HepG2 (cell line): Measurements from ENCODE around the gene WHAMM. TPM values are rescaled to one million over a fixed set of nuclear protein-coding genes. Genes with fewer than 3 reads are reported as not detected.

ENCODE experiments used
- GPN1 ChIP-seq: sonication (generic); formaldehyde crosslinking; IDR thresholded peaks from 2 replicates; pipeline ENCODE4 v1.5.1; 2020; ENCODE audit warnings: missing genetic modification reagents, borderline replicate concordance
- KDM1A ChIP-seq: IDR thresholded peaks from 2 replicates; pipeline ENCODE4 v1.6.1; 2016; ENCODE audit warnings: missing compliant biosample characterization
- KLF6 ChIP-seq: IDR thresholded peaks from 2 replicates; pipeline ENCODE4 v1.8.0; 2016; ENCODE audit warnings: missing biosample characterization, missing genetic modification reagents
- SNAI1 ChIP-seq: sonication (generic); formaldehyde crosslinking; IDR thresholded peaks from 2 replicates; pipeline ENCODE4 v1.5.0; 2020; ENCODE audit warnings: mild to moderate bottlenecking, missing genetic modification reagents, borderline replicate concordance
- SOX5 ChIP-seq: IDR thresholded peaks from 2 replicates; pipeline ENCODE4 v1.6.1; 2016; ENCODE audit warnings: borderline replicate concordance
- TP53 ChIP-seq: sonication (generic); formaldehyde crosslinking; conservative IDR thresholded peaks from 2 replicates; pipeline ENCODE4 v1.4.0; 2020; ENCODE audit warnings: missing genetic modification reagents
- ZNF235 ChIP-seq: sonication (generic); formaldehyde crosslinking; IDR thresholded peaks from 2 replicates; pipeline ENCODE4 v1.8.1; 2023; ENCODE audit warnings: mild to moderate bottlenecking, missing genetic modification reagents, borderline replicate concordance
- ZNF530 ChIP-seq: sonication (generic); formaldehyde crosslinking; IDR thresholded peaks from 2 replicates; pipeline ENCODE4 v1.5.0; 2020; ENCODE audit warnings: low read depth, mild to moderate bottlenecking, missing genetic modification reagents
- ZNF672 ChIP-seq: sonication (generic); formaldehyde crosslinking; IDR thresholded peaks from 2 replicates; pipeline ENCODE4 v1.8.1; 2022; ENCODE audit warnings: missing genetic modification reagents
- polyA plus RNA-seq, 8 experiments: library from polyadenylated mRNA; depleted of rRNA in 3 of 8; stranded (reverse) in 7 of 8; unstranded in 1 of 8; fragments of >200 nt; fragmentation: Illumina TruSeq in 4 of 8; extraction: Trizol in 4 of 8; gene quantifications; 2 replicates each; pipeline versions ENCODE4 v1.2.1 to v1.2.3, GENCODE V29; 2011 to 2016; ENCODE audit warnings: low read depth in 4 of 8, missing spikeins in 1 of 8, mixed read lengths in 1 of 8; ENCODE audit not compliant: insufficient read depth in 1 of 8
- total RNA-seq, 5 experiments: library from RNA; depleted of rRNA; stranded (reverse); fragments of >200 nt; fragmentation: Illumina TruSeq; extraction: Trizol; gene quantifications; 2 replicates each; pipeline ENCODE4 v1.2.3, GENCODE V29; 2016; ENCODE audit warnings: low read depth in 1 of 5
- TF ChIP-seq, protein P1 (sequence below): sonication (generic); formaldehyde crosslinking; IDR thresholded peaks from 2 replicates; pipeline ENCODE4 v1.9.0; 2022; ENCODE audit warnings: low read depth, missing genetic modification reagents
- TF ChIP-seq, protein P2 (sequence below): sonication (generic); formaldehyde crosslinking; IDR thresholded peaks from 2 replicates; pipeline ENCODE4 v1.4.0; 2020; ENCODE audit warnings: missing genetic modification reagents
- TF ChIP-seq, protein P3 (sequence below): sonication (generic); formaldehyde crosslinking; IDR thresholded peaks from 2 replicates; pipeline ENCODE4 v1.4.0; 2020; ENCODE audit warnings: missing genetic modification reagents
- TF ChIP-seq, protein P4 (sequence below): sonication (generic); formaldehyde crosslinking; IDR thresholded peaks from 2 replicates; pipeline ENCODE4 v1.4.0; 2020; ENCODE audit warnings: low read depth, missing genetic modification reagents
- TF ChIP-seq, protein P5 (sequence below): sonication (generic); formaldehyde crosslinking; IDR thresholded peaks from 2 replicates; pipeline ENCODE4 v1.5.0; 2020; ENCODE audit warnings: missing genetic modification reagents

The WHAMM gene
- total and polyA plus RNA-seq, 2 of the 13 experiments (the other 11 are each of a cell fraction or from before 2014, with no cell fraction given), result 2.9 to 3.0 TPM

DNA sequence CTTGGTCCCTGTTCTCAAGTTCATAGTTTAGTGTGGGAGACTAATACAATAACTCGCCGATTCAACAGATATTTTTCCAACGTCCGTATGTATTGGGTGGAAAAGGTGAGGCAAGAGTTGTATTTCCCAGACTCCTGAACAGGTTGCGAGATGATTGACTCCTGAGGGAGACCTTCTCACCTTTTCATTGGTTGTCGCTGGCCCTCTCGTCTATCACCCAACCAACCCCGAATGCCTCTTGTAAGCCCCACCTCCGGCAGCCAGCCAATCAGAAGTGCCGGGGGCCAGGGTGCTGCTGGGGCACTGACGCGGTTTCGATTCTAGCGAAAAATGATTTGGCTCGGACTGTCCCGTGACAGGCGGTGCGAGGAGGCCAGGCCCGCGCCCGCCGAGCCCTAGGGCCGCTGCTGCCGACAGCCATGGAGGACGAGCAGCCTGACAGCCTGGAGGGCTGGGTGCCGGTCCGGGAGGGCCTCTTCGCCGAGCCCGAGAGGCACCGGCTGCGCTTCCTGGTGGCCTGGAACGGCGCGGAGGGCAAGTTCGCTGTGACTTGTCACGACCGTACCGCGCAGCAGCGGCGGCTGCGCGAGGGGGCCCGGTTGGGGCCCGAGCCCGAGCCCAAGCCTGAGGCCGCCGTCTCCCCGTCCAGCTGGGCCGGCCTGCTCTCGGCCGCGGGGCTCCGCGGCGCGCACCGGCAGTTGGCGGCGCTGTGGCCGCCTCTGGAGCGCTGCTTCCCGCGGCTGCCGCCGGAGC is at the start of gene WHAMM (continued):
- TF ChIP-seq, protein P1, sequence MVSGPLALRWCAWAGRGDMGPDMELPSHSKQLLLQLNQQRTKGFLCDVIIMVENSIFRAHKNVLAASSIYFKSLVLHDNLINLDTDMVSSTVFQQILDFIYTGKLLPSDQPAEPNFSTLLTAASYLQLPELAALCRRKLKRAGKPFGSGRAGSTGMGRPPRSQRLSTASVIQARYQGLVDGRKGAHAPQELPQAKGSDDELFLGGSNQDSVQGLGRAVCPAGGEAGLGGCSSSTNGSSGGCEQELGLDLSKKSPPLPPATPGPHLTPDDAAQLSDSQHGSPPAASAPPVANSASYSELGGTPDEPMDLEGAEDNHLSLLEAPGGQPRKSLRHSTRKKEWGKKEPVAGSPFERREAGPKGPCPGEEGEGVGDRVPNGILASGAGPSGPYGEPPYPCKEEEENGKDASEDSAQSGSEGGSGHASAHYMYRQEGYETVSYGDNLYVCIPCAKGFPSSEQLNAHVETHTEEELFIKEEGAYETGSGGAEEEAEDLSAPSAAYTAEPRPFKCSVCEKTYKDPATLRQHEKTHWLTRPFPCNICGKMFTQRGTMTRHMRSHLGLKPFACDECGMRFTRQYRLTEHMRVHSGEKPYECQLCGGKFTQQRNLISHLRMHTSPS (CRISPR knock-in tag), result no peak
- no peak for TF ChIP-seq SOX5 (CRISPR knock-in tag)
- no peak for TF ChIP-seq SNAI1
- no peak for TF ChIP-seq ZNF672 (CRISPR knock-in tag)
- TF ChIP-seq, protein P2, sequence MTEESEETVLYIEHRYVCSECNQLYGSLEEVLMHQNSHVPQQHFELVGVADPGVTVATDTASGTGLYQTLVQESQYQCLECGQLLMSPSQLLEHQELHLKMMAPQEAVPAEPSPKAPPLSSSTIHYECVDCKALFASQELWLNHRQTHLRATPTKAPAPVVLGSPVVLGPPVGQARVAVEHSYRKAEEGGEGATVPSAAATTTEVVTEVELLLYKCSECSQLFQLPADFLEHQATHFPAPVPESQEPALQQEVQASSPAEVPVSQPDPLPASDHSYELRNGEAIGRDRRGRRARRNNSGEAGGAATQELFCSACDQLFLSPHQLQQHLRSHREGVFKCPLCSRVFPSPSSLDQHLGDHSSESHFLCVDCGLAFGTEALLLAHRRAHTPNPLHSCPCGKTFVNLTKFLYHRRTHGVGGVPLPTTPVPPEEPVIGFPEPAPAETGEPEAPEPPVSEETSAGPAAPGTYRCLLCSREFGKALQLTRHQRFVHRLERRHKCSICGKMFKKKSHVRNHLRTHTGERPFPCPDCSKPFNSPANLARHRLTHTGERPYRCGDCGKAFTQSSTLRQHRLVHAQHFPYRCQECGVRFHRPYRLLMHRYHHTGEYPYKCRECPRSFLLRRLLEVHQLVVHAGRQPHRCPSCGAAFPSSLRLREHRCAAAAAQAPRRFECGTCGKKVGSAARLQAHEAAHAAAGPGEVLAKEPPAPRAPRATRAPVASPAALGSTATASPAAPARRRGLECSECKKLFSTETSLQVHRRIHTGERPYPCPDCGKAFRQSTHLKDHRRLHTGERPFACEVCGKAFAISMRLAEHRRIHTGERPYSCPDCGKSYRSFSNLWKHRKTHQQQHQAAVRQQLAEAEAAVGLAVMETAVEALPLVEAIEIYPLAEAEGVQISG (CRISPR knock-in tag), result peak; percentile 59
- no peak for TF ChIP-seq ZNF530 (CRISPR knock-in tag)
- TF ChIP-seq GPN1 (CRISPR knock-in tag), result no peak; the same call in 1 of the 2 replicates
- no peak for TF ChIP-seq ZNF235 (CRISPR knock-in tag)
- 0 out of 2 replicates have a peak, but pooled peaks have one; percentile 29 for TF ChIP-seq KDM1A (CRISPR knock-in tag)
- TF ChIP-seq, protein P3, sequence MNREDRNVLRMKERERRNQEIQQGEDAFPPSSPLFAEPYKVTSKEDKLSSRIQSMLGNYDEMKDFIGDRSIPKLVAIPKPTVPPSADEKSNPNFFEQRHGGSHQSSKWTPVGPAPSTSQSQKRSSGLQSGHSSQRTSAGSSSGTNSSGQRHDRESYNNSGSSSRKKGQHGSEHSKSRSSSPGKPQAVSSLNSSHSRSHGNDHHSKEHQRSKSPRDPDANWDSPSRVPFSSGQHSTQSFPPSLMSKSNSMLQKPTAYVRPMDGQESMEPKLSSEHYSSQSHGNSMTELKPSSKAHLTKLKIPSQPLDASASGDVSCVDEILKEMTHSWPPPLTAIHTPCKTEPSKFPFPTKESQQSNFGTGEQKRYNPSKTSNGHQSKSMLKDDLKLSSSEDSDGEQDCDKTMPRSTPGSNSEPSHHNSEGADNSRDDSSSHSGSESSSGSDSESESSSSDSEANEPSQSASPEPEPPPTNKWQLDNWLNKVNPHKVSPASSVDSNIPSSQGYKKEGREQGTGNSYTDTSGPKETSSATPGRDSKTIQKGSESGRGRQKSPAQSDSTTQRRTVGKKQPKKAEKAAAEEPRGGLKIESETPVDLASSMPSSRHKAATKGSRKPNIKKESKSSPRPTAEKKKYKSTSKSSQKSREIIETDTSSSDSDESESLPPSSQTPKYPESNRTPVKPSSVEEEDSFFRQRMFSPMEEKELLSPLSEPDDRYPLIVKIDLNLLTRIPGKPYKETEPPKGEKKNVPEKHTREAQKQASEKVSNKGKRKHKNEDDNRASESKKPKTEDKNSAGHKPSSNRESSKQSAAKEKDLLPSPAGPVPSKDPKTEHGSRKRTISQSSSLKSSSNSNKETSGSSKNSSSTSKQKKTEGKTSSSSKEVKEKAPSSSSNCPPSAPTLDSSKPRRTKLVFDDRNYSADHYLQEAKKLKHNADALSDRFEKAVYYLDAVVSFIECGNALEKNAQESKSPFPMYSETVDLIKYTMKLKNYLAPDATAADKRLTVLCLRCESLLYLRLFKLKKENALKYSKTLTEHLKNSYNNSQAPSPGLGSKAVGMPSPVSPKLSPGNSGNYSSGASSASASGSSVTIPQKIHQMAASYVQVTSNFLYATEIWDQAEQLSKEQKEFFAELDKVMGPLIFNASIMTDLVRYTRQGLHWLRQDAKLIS (CRISPR knock-in tag), result no peak
- 0 out of 2 replicates have a peak, but pooled peaks have one; percentile 64 for TF ChIP-seq TP53
- TF ChIP-seq, protein P4, sequence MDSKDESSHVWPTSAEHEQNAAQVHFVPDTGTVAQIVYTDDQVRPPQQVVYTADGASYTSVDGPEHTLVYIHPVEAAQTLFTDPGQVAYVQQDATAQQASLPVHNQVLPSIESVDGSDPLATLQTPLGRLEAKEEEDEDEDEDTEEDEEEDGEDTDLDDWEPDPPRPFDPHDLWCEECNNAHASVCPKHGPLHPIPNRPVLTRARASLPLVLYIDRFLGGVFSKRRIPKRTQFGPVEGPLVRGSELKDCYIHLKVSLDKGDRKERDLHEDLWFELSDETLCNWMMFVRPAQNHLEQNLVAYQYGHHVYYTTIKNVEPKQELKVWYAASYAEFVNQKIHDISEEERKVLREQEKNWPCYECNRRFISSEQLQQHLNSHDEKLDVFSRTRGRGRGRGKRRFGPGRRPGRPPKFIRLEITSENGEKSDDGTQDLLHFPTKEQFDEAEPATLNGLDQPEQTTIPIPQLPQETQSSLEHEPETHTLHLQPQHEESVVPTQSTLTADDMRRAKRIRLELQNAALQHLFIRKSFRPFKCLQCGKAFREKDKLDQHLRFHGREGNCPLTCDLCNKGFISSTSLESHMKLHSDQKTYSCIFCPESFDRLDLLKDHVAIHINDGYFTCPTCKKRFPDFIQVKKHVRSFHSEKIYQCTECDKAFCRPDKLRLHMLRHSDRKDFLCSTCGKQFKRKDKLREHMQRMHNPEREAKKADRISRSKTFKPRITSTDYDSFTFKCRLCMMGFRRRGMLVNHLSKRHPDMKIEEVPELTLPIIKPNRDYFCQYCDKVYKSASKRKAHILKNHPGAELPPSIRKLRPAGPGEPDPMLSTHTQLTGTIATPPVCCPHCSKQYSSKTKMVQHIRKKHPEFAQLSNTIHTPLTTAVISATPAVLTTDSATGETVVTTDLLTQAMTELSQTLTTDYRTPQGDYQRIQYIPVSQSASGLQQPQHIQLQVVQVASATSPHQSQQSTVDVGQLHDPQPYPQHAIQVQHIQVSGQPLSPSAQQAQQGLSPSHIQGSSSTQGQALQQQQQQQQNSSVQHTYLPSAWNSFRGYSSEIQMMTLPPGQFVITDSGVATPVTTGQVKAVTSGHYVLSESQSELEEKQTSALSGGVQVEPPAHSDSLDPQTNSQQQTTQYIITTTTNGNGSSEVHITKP (CRISPR knock-in tag), result no peak
- TF ChIP-seq, protein P5, sequence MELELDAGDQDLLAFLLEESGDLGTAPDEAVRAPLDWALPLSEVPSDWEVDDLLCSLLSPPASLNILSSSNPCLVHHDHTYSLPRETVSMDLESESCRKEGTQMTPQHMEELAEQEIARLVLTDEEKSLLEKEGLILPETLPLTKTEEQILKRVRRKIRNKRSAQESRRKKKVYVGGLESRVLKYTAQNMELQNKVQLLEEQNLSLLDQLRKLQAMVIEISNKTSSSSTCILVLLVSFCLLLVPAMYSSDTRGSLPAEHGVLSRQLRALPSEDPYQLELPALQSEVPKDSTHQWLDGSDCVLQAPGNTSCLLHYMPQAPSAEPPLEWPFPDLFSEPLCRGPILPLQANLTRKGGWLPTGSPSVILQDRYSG (CRISPR knock-in tag), result no peak
- TF ChIP-seq KLF6 (CRISPR knock-in tag), result peak; percentile 73; the same call in 1 of the 2 replicates
